Astrocyte (in vitro differentiated cells and primary cell): ENCODE measurements around the gene HCRTR2. TPM values are rescaled to one million over a fixed set of nuclear protein-coding genes. Genes with fewer than 3 reads are reported as not detected.

Experiments
- DNase-seq: peaks from one replicate; pipeline ENCODE4 v3.0.0-alpha.2; 2010; ENCODE audit warnings: low read depth
- FAIRE-seq: peaks from 2 replicates; lab custom pipeline; 2011; peaks lifted over from hg19 to GRCh38; lab: Jason Lieb, UNC
- H2AFZ ChIP-seq: 2 replicates; pipeline ENCODE4 v1.6.0; 2012; ENCODE audit warnings: low read depth, low read length, inconsistent platforms
- H3K27ac ChIP-seq: 2 replicates; pipeline ENCODE4 v1.5.1; 2011; ENCODE audit warnings: low read depth, low read length, inconsistent platforms
- H3K27me3 ChIP-seq: 2 replicates; pipeline ENCODE4 v1.6.0; 2011; ENCODE audit warnings: low read length, inconsistent platforms; ENCODE audit not compliant: insufficient read depth
- H3K36me3 ChIP-seq: 2 replicates; pipeline ENCODE4 v1.5.1; 2011; ENCODE audit warnings: low read length, inconsistent platforms; ENCODE audit not compliant: insufficient read depth
- H3K4me1 ChIP-seq: 2 replicates; pipeline ENCODE4 v1.5.1; 2011; ENCODE audit warnings: low read length, inconsistent platforms; ENCODE audit not compliant: insufficient read depth
- H3K4me2 ChIP-seq: 2 replicates; pipeline ENCODE4 v1.6.0; 2012; ENCODE audit warnings: low read length, inconsistent platforms
- H3K4me3 ChIP-seq: 2 replicates; pipeline ENCODE4 v1.5.1; 2011; ENCODE audit warnings: low read depth, mild to moderate bottlenecking, low read length, inconsistent platforms; ENCODE audit not compliant: insufficient read depth
- H3K79me2 ChIP-seq: 2 replicates; pipeline ENCODE4 v1.6.0; 2012; ENCODE audit warnings: mild to moderate bottlenecking, low read length, inconsistent platforms; ENCODE audit not compliant: insufficient read depth
- H3K9ac ChIP-seq: 2 replicates; pipeline ENCODE4 v1.6.0; 2012; ENCODE audit warnings: mild to moderate bottlenecking, low read length, inconsistent platforms
- H3K9me3 ChIP-seq: 2 replicates; pipeline ENCODE4 v1.5.1; 2012; ENCODE audit warnings: low read depth, mild to moderate bottlenecking, low read length, inconsistent platforms; ENCODE audit not compliant: insufficient read depth
- H4K20me1 ChIP-seq: 2 replicates; pipeline ENCODE4 v1.6.0; 2012; ENCODE audit warnings: low read length, inconsistent platforms; ENCODE audit not compliant: insufficient read depth
- H3K27ac Mint-ChIP-seq: one replicate; pipeline ENCODE4 v1.8.0; 2021; ENCODE audit warnings: mild to moderate bottlenecking, mixed read lengths; ENCODE audit not compliant: unreplicated experiment
- H3K27me3 Mint-ChIP-seq: one replicate; pipeline ENCODE4 v1.8.0; 2021; ENCODE audit warnings: low read depth, mixed read lengths; ENCODE audit not compliant: unreplicated experiment
- H3K36me3 Mint-ChIP-seq: one replicate; pipeline ENCODE4 v1.8.0; 2021; ENCODE audit warnings: low read depth, mixed read lengths; ENCODE audit not compliant: unreplicated experiment
- H3K4me1 Mint-ChIP-seq: one replicate; pipeline ENCODE4 v1.8.0; 2021; ENCODE audit warnings: low read depth, mixed read lengths; ENCODE audit not compliant: unreplicated experiment
- H3K4me3 Mint-ChIP-seq: one replicate; pipeline ENCODE4 v1.8.0; 2021; ENCODE audit warnings: mild to moderate bottlenecking, moderate library complexity, mixed read lengths; ENCODE audit not compliant: unreplicated experiment
- H3K9me3 Mint-ChIP-seq: one replicate; pipeline ENCODE4 v1.8.0; 2021; ENCODE audit warnings: mild to moderate bottlenecking, mixed read lengths; ENCODE audit not compliant: unreplicated experiment
- CTCF ChIP-seq: IDR thresholded peaks from 2 replicates; pipeline ENCODE4 v1.5.1; 2011; ENCODE audit warnings: low read depth, mild to moderate bottlenecking, inconsistent platforms, low read length, moderate library complexity; ENCODE audit not compliant: insufficient read depth
- EZH2 ChIP-seq: IDR thresholded peaks from 2 replicates; pipeline ENCODE4 v1.6.1; 2012; ENCODE audit warnings: mild to moderate bottlenecking, low read length, inconsistent platforms; ENCODE audit not compliant: insufficient read depth
- total RNA-seq: library from RNA; stranded (reverse); gene quantifications from 2 replicates; pipeline ENCODE4 v1.2.1, GENCODE V29; 2021

HCRTR2 gene
- total RNA-seq, 1 donor from 2014 or later, result 0.23 TPM

- no peak for DNase-seq
- no peaks in the 10 kb centered on the region for H3K79me2 ChIP-seq
Measured at GRCh38 chr6:55131616-55132015, 42.7 kb upstream of the HCRTR2 start.

GRCh38 chr6:55136916-55137315 lies 37.4 kb upstream of the HCRTR2 start:
- no peaks in the 10 kb centered on the region for H3K9me3 ChIP-seq
- no peaks in the 10 kb centered on the region for H3K79me2 ChIP-seq
- DNase-seq, result no peak
- Mint-ChIP-seq H3K27ac (no peak overlapping the region), H3K9me3 (no peaks in the 10 kb centered on the region), H3K4me1 (no peaks in the 10 kb centered on the region), H3K27me3 (no peaks in the 10 kb centered on the region), H3K4me3 (no peak overlapping the region), H3K36me3 (no peaks in the 10 kb centered on the region)
- no peaks in the 10 kb centered on the region for H3K4me1 ChIP-seq
- H3K4me2 ChIP-seq, result no peak overlapping the region
- no peak overlapping the region for H3K9ac ChIP-seq
- no peak overlapping the region for H3K27ac ChIP-seq
- H2AFZ ChIP-seq, result no peak overlapping the region
- H4K20me1 ChIP-seq, result no peaks in the 10 kb centered on the region
- H3K36me3 ChIP-seq, result no peaks in the 10 kb centered on the region
- no peak overlapping the region for H3K4me3 ChIP-seq
- no peak for FAIRE-seq
- no peak for TF ChIP-seq EZH2
- TF ChIP-seq CTCF, result no peak
- H3K27me3 ChIP-seq, result no peaks in the 10 kb centered on the region

More at GRCh38 chr6:55131616-55132015, 42.7 kb upstream of the HCRTR2 start:
- Mint-ChIP-seq H3K9me3 (peaks cover 2% of the 10 kb centered on the region), H3K4me3 (no peak overlapping the region), H3K27ac (no peak overlapping the region), H3K4me1 (no peaks in the 10 kb centered on the region), H3K36me3 (no peaks in the 10 kb centered on the region), H3K27me3 (no peaks in the 10 kb centered on the region)
- no peaks in the 10 kb centered on the region for H3K36me3 ChIP-seq
- H4K20me1 ChIP-seq, result no peaks in the 10 kb centered on the region
- no peak overlapping the region for H3K27ac ChIP-seq
- H3K9me3 ChIP-seq, result peaks cover 5% of the 10 kb centered on the region
- no peak overlapping the region for H3K4me2 ChIP-seq
- FAIRE-seq, result no peak
- no peak overlapping the region for H3K9ac ChIP-seq
- no peaks in the 10 kb centered on the region for H3K27me3 ChIP-seq
- no peak overlapping the region for H3K4me3 ChIP-seq
- no peak for TF ChIP-seq CTCF
- no peak for TF ChIP-seq EZH2
- H3K4me1 ChIP-seq, result no peaks in the 10 kb centered on the region
- H2AFZ ChIP-seq, result no peak overlapping the region

GRCh38 chr6:55137929-55138693 lies 36.2 kb upstream of the HCRTR2 start:
- Histone ChIP-seq H4K20me1 (no peaks in the 10 kb centered on the region), H3K4me3 (no peak overlapping the region), H3K9ac (no peak overlapping the region), H3K79me2 (no peaks in the 10 kb centered on the region), H3K36me3 (no peaks in the 10 kb centered on the region), H3K9me3 (no peaks in the 10 kb centered on the region), H3K4me1 (no peaks in the 10 kb centered on the region), H3K4me2 (no peak overlapping the region), H2AFZ (no peak overlapping the region), H3K27ac (no peak overlapping the region), H3K27me3 (no peaks in the 10 kb centered on the region)
- Mint-ChIP-seq H3K4me3 (no peak overlapping the region), H3K36me3 (no peaks in the 10 kb centered on the region), H3K4me1 (no peaks in the 10 kb centered on the region), H3K27ac (no peak overlapping the region), H3K9me3 (no peaks in the 10 kb centered on the region), H3K27me3 (no peaks in the 10 kb centered on the region)
- DNase-seq (no peak), FAIRE-seq (no peak)
- TF ChIP-seq EZH2, result no peak
- no peak for TF ChIP-seq CTCF
